H9 (cell line): ENCODE measurements around the gene TUBD1. TPM values are rescaled to one million over a fixed set of nuclear protein-coding genes. Genes with fewer than 3 reads are reported as not detected.
"Not testable (repeated sequence)": the region's sequence is repeated elsewhere in the genome, so short reads cannot be mapped to it uniquely, and the experiment has no call there.

Experiments
- DNase-seq: peaks from one replicate; pipeline ENCODE4 v3.0.0-alpha.2; 2017
- H2AFZ ChIP-seq: one replicate; pipeline ENCODE4 v1.6.1; 2013; ENCODE audit warnings: mild to moderate bottlenecking, low read length, control low read depth, moderate library complexity
- H2AK5ac ChIP-seq: 2 replicates; pipeline ENCODE4 v1.6.1; 2013; ENCODE audit warnings: low read length, control low read depth, mixed read lengths; ENCODE audit not compliant: insufficient read length
- H2BK120ac ChIP-seq: one replicate; pipeline ENCODE4 v1.6.1; 2013; ENCODE audit warnings: low read depth, mild to moderate bottlenecking, low read length, control low read depth, inconsistent platforms; ENCODE audit not compliant: poor library complexity, severe bottlenecking
- H2BK12ac ChIP-seq: 2 replicates; pipeline ENCODE4 v1.6.1; 2013; ENCODE audit warnings: low read length, control low read depth, mixed read lengths, low read depth; ENCODE audit not compliant: insufficient read length
- H2BK15ac ChIP-seq: 2 replicates; pipeline ENCODE4 v1.6.1; 2013; ENCODE audit warnings: low read depth, low read length, control low read depth
- H2BK20ac ChIP-seq: one replicate; pipeline ENCODE4 v1.6.1; 2013; ENCODE audit warnings: low read depth, mild to moderate bottlenecking, low read length, control low read depth, inconsistent platforms; ENCODE audit not compliant: poor library complexity, severe bottlenecking
- H2BK5ac ChIP-seq: 2 replicates; pipeline ENCODE4 v1.6.1; 2013; ENCODE audit warnings: low read length, control low read depth, mixed read lengths; ENCODE audit not compliant: insufficient read length
- H3K14ac ChIP-seq: 2 replicates; pipeline ENCODE4 v1.6.1; 2013; ENCODE audit warnings: low read length, control low read depth; ENCODE audit not compliant: insufficient read depth
- H3K18ac ChIP-seq: 2 replicates; pipeline ENCODE4 v1.6.1; 2013; ENCODE audit warnings: low read depth, mild to moderate bottlenecking, mixed read lengths, low read length, control low read depth; ENCODE audit not compliant: insufficient read length
- H3K23ac ChIP-seq: 2 replicates; pipeline ENCODE4 v1.6.1; 2013; ENCODE audit warnings: low read length, control low read depth, mixed read lengths, low read depth; ENCODE audit not compliant: insufficient read length
- H3K23me2 ChIP-seq: 2 replicates; pipeline ENCODE4 v1.6.1; 2013; ENCODE audit warnings: low read depth, mild to moderate bottlenecking, mixed read lengths, low read length, control low read depth; ENCODE audit not compliant: insufficient read length, poor library complexity, severe bottlenecking
- H3K27ac ChIP-seq: 2 replicates; pipeline ENCODE4 v1.5.1; 2013; ENCODE audit warnings: low read length, control low read depth, mixed read lengths, low read depth; ENCODE audit not compliant: insufficient read length
- H3K27me3 ChIP-seq: 2 replicates; pipeline ENCODE4 v1.6.1; 2013; ENCODE audit warnings: low read length, control low read depth, inconsistent platforms; ENCODE audit not compliant: insufficient read depth
- H3K4ac ChIP-seq: 2 replicates; pipeline ENCODE4 v1.6.1; 2013; ENCODE audit warnings: low read depth, mild to moderate bottlenecking, control low read depth, inconsistent platforms, low read length, moderate library complexity
- H3K4me1 ChIP-seq: 2 replicates; pipeline ENCODE4 v1.6.1; 2013; ENCODE audit warnings: low read length, control low read depth, inconsistent platforms; ENCODE audit not compliant: insufficient read depth
- H3K4me2 ChIP-seq: 2 replicates; pipeline ENCODE4 v1.6.1; 2013; ENCODE audit warnings: low read length, control low read depth, mixed read lengths; ENCODE audit not compliant: insufficient read length, insufficient read depth
- H3K56ac ChIP-seq: 2 replicates; pipeline ENCODE4 v1.6.1; 2013; ENCODE audit warnings: low read depth, mild to moderate bottlenecking, mixed read lengths, low read length, control low read depth; ENCODE audit not compliant: insufficient read length
- H3K79me1 ChIP-seq: 2 replicates; pipeline ENCODE4 v1.6.1; 2013; ENCODE audit warnings: low read depth, mild to moderate bottlenecking, moderate library complexity, low read length, control low read depth, inconsistent platforms; ENCODE audit not compliant: insufficient read depth, poor library complexity, severe bottlenecking
- H3K79me2 ChIP-seq: 2 replicates; pipeline ENCODE4 v1.6.1; 2013; ENCODE audit warnings: low read length, control low read depth, inconsistent platforms; ENCODE audit not compliant: insufficient read depth
- H3K9ac ChIP-seq: 2 replicates; pipeline ENCODE4 v1.6.1; 2013; ENCODE audit warnings: low read length, control low read depth, mixed read lengths; ENCODE audit not compliant: insufficient read length; ENCODE audit errors: extremely low read depth
- H3K9me3 ChIP-seq: one replicate; pipeline ENCODE4 v1.6.1; 2013; ENCODE audit warnings: low read depth, low read length, inconsistent platforms; ENCODE audit not compliant: control insufficient read depth
- H3T11ph ChIP-seq: one replicate; pipeline ENCODE4 v1.6.1; 2013; ENCODE audit warnings: mild to moderate bottlenecking, low read length, control low read depth, inconsistent platforms
- H4K20me1 ChIP-seq: one replicate; pipeline ENCODE4 v1.6.1; 2013; ENCODE audit not compliant: control insufficient read depth, insufficient read length, insufficient read depth
- H4K5ac ChIP-seq: 2 replicates; pipeline ENCODE4 v1.6.1; 2013; ENCODE audit warnings: low read depth, mild to moderate bottlenecking, mixed read lengths, low read length, control low read depth; ENCODE audit not compliant: insufficient read length
- H4K8ac ChIP-seq: replicated peaks from 2 replicates; pipeline ENCODE4 v1.6.1; 2013; ENCODE audit warnings: low read length, control low read depth, mixed read lengths, low read depth; ENCODE audit not compliant: insufficient read length
- H4K91ac ChIP-seq: 2 replicates; pipeline ENCODE4 v1.6.1; 2013; ENCODE audit warnings: low read depth, mild to moderate bottlenecking, moderate library complexity, mixed read lengths, low read length, control low read depth; ENCODE audit not compliant: insufficient read length
- H3K27ac Mint-ChIP-seq, 3 experiments: 2 replicates in 2 of 3; 3 replicates in 1 of 3; pipeline ENCODE4 v1.8.0; 2020 to 2021; ENCODE audit warnings: mixed read lengths in 3 of 3, mild to moderate bottlenecking in 1 of 3, moderate library complexity in 1 of 3
- H3K27me3 Mint-ChIP-seq: 2 replicates; pipeline ENCODE4 v1.8.0; 2021; ENCODE audit warnings: low read depth, mild to moderate bottlenecking, moderate library complexity, mixed read lengths
- H3K36me3 Mint-ChIP-seq, 3 experiments: 2 replicates in 2 of 3; 3 replicates in 1 of 3; pipeline ENCODE4 v1.8.0; 2020 to 2021; ENCODE audit warnings: low read depth in 3 of 3, mixed read lengths in 3 of 3; ENCODE audit not compliant: insufficient read depth in 1 of 3
- H3K4me1 Mint-ChIP-seq, 2 experiments: 2 replicates each; pipeline ENCODE4 v1.8.0; 2020; ENCODE audit warnings: mixed read lengths in 2 of 2
- H3K4me3 Mint-ChIP-seq, 2 experiments: 2 replicates in 1 of 2; 3 replicates in 1 of 2; pipeline ENCODE4 v1.8.0; 2020 to 2021; ENCODE audit warnings: mild to moderate bottlenecking in 2 of 2, mixed read lengths in 2 of 2, moderate library complexity in 1 of 2
- H3K9me3 Mint-ChIP-seq, 2 experiments: 2 replicates in 1 of 2; 3 replicates in 1 of 2; pipeline ENCODE4 v1.8.0; 2020; ENCODE audit warnings: mild to moderate bottlenecking in 2 of 2, mixed read lengths in 2 of 2, moderate library complexity in 1 of 2
- WGBS: extraction: QIAGEN DNeasy Blood & Tissue Kit; methylation state at CpG from one replicate; pipeline ENCODE4 v1.1.7; 2013; ENCODE audit warnings: missing lambda C conversion rate, low lambda C conversion rate, mixed read lengths; ENCODE audit not compliant: insufficient read length; ENCODE audit errors: extremely low coverage; 5-methylcytosine and 5-hydroxymethylcytosine counted together
- total RNA-seq: library from RNA; stranded (reverse); gene quantifications from 2 replicates; pipeline ENCODE4 v1.2.1, GENCODE V29; 2021

The TUBD1 gene
- total RNA-seq, 1 experiment from 2014 or later = 26.4 TPM

DNA sequence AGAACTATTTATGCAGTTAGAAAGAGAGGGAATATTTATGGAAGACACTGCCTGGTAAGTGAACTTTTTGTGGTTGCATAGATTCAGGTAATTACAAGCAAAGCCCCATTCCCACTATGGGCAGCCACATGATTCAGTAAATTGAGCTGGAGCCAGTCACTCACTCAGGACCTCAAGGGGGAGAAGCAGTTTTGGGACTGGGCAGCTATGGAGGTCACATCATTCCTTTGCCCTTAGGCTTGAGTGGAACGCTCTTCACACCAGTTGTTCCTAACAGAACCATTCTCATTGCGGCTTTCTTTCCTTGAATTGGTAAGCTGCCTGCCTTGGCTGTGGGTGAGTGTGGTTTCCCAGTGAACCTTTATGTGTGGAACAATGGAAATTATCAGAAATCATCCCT, 37.4 kb upstream of the TUBD1 start:
- H4K20me1 ChIP-seq, H3K27ac Mint-ChIP-seq, H2BK15ac ChIP-seq, H2BK120ac ChIP-seq, H4K5ac ChIP-seq, H3K9ac ChIP-seq, H4K8ac ChIP-seq, H3K27me3 ChIP-seq, H4K91ac ChIP-seq, H3K9me3 ChIP-seq, H2BK12ac ChIP-seq, H3K27ac ChIP-seq, H2AFZ ChIP-seq, H3K79me2 ChIP-seq, H3K4me2 ChIP-seq, H3K4me1 Mint-ChIP-seq, H3K56ac ChIP-seq, H2AK5ac ChIP-seq, H3K14ac ChIP-seq, H2BK5ac ChIP-seq, H3K4ac ChIP-seq, H3K18ac ChIP-seq, DNase-seq, H3K4me1 ChIP-seq, H3K23me2 ChIP-seq, H3K27me3 Mint-ChIP-seq, H3K4me3 Mint-ChIP-seq, H3K79me1 ChIP-seq, H3K9me3 Mint-ChIP-seq, H3T11ph ChIP-seq, H3K23ac ChIP-seq, H2BK20ac ChIP-seq: not testable (repeated sequence)
- no CpG with 5 or more reads among the region's 2 CpGs for WGBS
- peaks cover 20 to 64% (median 61%) of the 10 kb centered on the region in 3 experiments for H3K36me3 Mint-ChIP-seq

DNA sequence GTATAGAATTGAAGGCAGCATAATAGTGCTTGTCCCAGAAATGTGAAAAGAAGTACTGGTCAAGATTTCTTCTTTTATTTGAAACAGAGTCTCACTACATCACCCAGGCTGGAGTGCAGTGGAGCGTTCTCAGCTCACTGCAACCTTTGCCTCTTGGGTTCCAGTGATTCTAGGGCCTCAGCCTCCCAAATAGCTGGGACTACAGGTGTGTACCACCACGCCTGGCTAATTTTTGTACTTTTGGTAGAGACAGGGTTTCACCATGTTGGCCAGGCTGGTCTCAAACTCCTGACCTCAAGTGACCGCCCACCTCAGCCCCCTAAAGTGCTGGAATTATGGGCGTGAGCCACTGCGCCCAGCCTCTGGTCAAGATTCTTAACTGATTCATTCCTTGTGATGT, 27.9 kb upstream of the TUBD1 start:
- H3T11ph ChIP-seq, H2BK15ac ChIP-seq, H2AK5ac ChIP-seq, H3K9me3 ChIP-seq, H4K20me1 ChIP-seq, H3K27me3 Mint-ChIP-seq, H3K27me3 ChIP-seq, H2BK5ac ChIP-seq, H3K4me1 ChIP-seq, H3K4me1 Mint-ChIP-seq, H3K79me2 ChIP-seq, H3K9me3 Mint-ChIP-seq, H4K8ac ChIP-seq, H3K18ac ChIP-seq, H3K4ac ChIP-seq, H4K91ac ChIP-seq, H3K56ac ChIP-seq, H3K9ac ChIP-seq, H3K23me2 ChIP-seq, H2BK120ac ChIP-seq, H4K5ac ChIP-seq, H3K4me3 Mint-ChIP-seq, DNase-seq, H3K23ac ChIP-seq, H3K4me2 ChIP-seq, H2AFZ ChIP-seq, H3K27ac Mint-ChIP-seq, H3K14ac ChIP-seq, H2BK20ac ChIP-seq, H3K79me1 ChIP-seq, H3K27ac ChIP-seq, H2BK12ac ChIP-seq: not testable (repeated sequence)
- peaks cover 4 to 28% (median 19%) of the 10 kb centered on the region in 3 experiments; a peak in 5 of 7 replicates for H3K36me3 Mint-ChIP-seq
- WGBS = no CpG with 5 or more reads among the region's 5 CpGs
